Esophagus squamous epithelium (tissue), 5 donors: ENCODE results near the gene TECPR1. TPM values are rescaled to one million over a fixed set of nuclear protein-coding genes. Genes with fewer than 3 reads are reported as not detected.

Source experiments
- DNase-seq: peaks from one replicate; lab custom pipeline; 2025; lab: John Stamatoyannopoulos, UW
- H3K27ac ChIP-seq, 4 donors: fragments of 200-600 bp; sonication (generic); one replicate each; pipeline ENCODE4 v1.5.1; 2016 to 2019; ENCODE audit warnings: mild to moderate bottlenecking in 1 of 4
- H3K27me3 ChIP-seq, 4 donors: fragments of 200-600 bp; sonication (generic); 1 replicate in 3 of 4; 2 replicates in 1 of 4; pipeline versions ENCODE4 v1.5.1 to v1.6.0; 2017 to 2021; ENCODE audit warnings: antibody characterized with exemption in 1 of 4
- H3K36me3 ChIP-seq, 3 donors: fragments of 200-600 bp; sonication (generic); one replicate each; pipeline ENCODE4 v1.5.1; 2016 to 2019
- H3K4me1 ChIP-seq, 3 donors: fragments of 200-600 bp; sonication (generic); one replicate each; pipeline ENCODE4 v1.5.1; 2017 to 2019
- H3K4me3 ChIP-seq, 4 donors: fragments of 200-600 bp; sonication (generic); 1 replicate in 3 of 4; 2 replicates in 1 of 4; pipeline ENCODE4 v1.5.1; 2016 to 2019; ENCODE audit warnings: mild to moderate bottlenecking in 2 of 4, moderate library complexity in 1 of 4
- H3K9me3 ChIP-seq, 3 donors: fragments of 200-600 bp; sonication (generic); one replicate each; pipeline ENCODE4 v1.5.1; 2016 to 2019
- CTCF ChIP-seq, 6 experiments: fragments of 450-650 bp in 4 of 6; fragments of 200-600 bp in 2 of 6; sonication (generic) in 2 of 6; IDR thresholded peaks; one replicate each; pipeline ENCODE4 v1.5.1; 2016 to 2019; ENCODE audit warnings: antibody characterized with exemption in 6 of 6, mild to moderate bottlenecking in 4 of 6, moderate library complexity in 4 of 6
- POLR2A ChIP-seq, 4 donors: fragments of 450-650 bp; IDR thresholded peaks; one replicate each; pipeline ENCODE4 v1.6.1; 2017; ENCODE audit warnings: antibody characterized with exemption in 4 of 4, mild to moderate bottlenecking in 4 of 4, moderate library complexity in 3 of 4
- WGBS, 2 donors: methylation state at CpG; one replicate each; pipeline ENCODE4 v1.1.5; 2018; 5-methylcytosine and 5-hydroxymethylcytosine counted together
- intact Hi-C: fragments of 100-400 bp; cut with DNase I; formaldehyde crosslinking; loops from one replicate; pipeline ENCODE4 v1.15.0; 2022
- total RNA-seq, 4 donors: library from RNA; depleted of rRNA; stranded (reverse); fragments of >200 nt; gene quantifications; one replicate each; pipeline ENCODE4 v1.1.0, GENCODE V29; 2016
- donor health status: DM: yes; HTN: yes; CAD: no.

TECPR1 gene
- total RNA-seq, 4 donors from 2014 or later: 13.4 to 21.5 (median 19.0) TPM

GRCh38 chr7:98283887-98284222 lies 31.8 kb upstream of the TECPR1 start:
- Histone ChIP-seq H3K4me3 (peak overlapping the region; percentile 4 to 98 (median 84)), H3K36me3 (peaks cover 0 to 9% (median 0%) of the 10 kb centered on the region in 3 donors), H3K27ac (peak overlapping the region; percentile 94 to 99 (median 97)), H3K9me3 (no peaks in the 10 kb centered on the region), H3K4me1 (peaks cover 67 to 79% (median 67%) of the 10 kb centered on the region in 3 donors), H3K27me3 (no peaks in the 10 kb centered on the region)
- DNase-seq: no peak
- intact Hi-C loops: no loop called here
- TF ChIP-seq CTCF (IDR thresholded peaks at IDR 0.05): no peak
- no peak for TF ChIP-seq POLR2A (IDR thresholded peaks at IDR 0.05)
- WGBS, 2 donors: no CpG with 5 or more reads among the region's 8 CpGs

- intact Hi-C loops: no loop called here
- H3K36me3 ChIP-seq: peaks cover 0 to 4% (median 0%) of the 10 kb centered on the region in 3 donors
- peak overlapping the region; percentile 94 to 99 (median 97) for H3K27ac ChIP-seq
- TF ChIP-seq POLR2A (IDR thresholded peaks at IDR 0.05) (peak in 1 of 4 donors; percentile 62), CTCF (IDR thresholded peaks at IDR 0.05) (no peak)
- peaks cover 61 to 74% (median 65%) of the 10 kb centered on the region in 3 donors for H3K4me1 ChIP-seq
- 30 to 38% methylated on average over 10 to 12 of the region's 19 CpGs for WGBS, 2 donors
- H3K9me3 ChIP-seq: no peaks in the 10 kb centered on the region
- no peaks in the 10 kb centered on the region for H3K27me3 ChIP-seq
- no peak for DNase-seq
- peak overlapping the region; percentile 75 to 98 (median 88) for H3K4me3 ChIP-seq
Measured at GRCh38 chr7:98283127-98283886, 31.3 kb upstream of the TECPR1 start.

GRCh38 chr7:98282703-98283102 lies 30.7 kb upstream of the TECPR1 start:
- H3K36me3 ChIP-seq: no peaks in the 10 kb centered on the region
- H3K4me3 ChIP-seq: peak overlapping the region; percentile 75 to 98 (median 88)
- intact Hi-C loops: no loop called here
- H3K9me3 ChIP-seq: no peaks in the 10 kb centered on the region
- no peak for DNase-seq
- H3K27me3 ChIP-seq: no peaks in the 10 kb centered on the region
- WGBS, 2 donors: 18 to 19% methylated on average over 13 to 16 of the region's 16 CpGs
- peaks cover 55 to 68% (median 59%) of the 10 kb centered on the region in 3 donors for H3K4me1 ChIP-seq
- peak overlapping the region; percentile 94 to 99 (median 97) for H3K27ac ChIP-seq
- TF ChIP-seq CTCF (IDR thresholded peaks at IDR 0.05) (no peak), POLR2A (IDR thresholded peaks at IDR 0.05) (no peak)

GRCh38 chr7:98281757-98282606 lies 29.9 kb upstream of the TECPR1 start:
- H3K4me1 ChIP-seq: peaks cover 48 to 61% (median 52%) of the 10 kb centered on the region in 3 donors
- DNase-seq: no peak

More at GRCh38 chr7:98281757-98282606, 29.9 kb upstream of the TECPR1 start:
- Histone ChIP-seq H3K9me3 (no peaks in the 10 kb centered on the region), H3K36me3 (no peaks in the 10 kb centered on the region), H3K27me3 (no peaks in the 10 kb centered on the region), H3K27ac (peak overlapping the region; percentile 94 to 99 (median 97)), H3K4me3 (peak overlapping the region; percentile 75 to 98 (median 88))
- TF ChIP-seq POLR2A (IDR thresholded peaks at IDR 0.05): no peak
- no peak for TF ChIP-seq CTCF (IDR thresholded peaks at IDR 0.05)
- WGBS, 2 donors: 0 to 13% methylated on average over 3 to 5 of the region's 77 CpGs
- intact Hi-C loops: no loop called here
